Measurements from ENCODE around the gene AHSG. TPM values are rescaled to one million over a fixed set of nuclear protein-coding genes. Genes with fewer than 3 reads are reported as not detected.

Gene AHSG
- total RNA-seq, 1 experiment from 2014 or later = not detected

- DNase-seq (ENCODE audit: low read depth) = peak; percentile 79
Measured at GRCh38 chr3:186640473-186640818, 27.6 kb downstream of the AHSG start.

GRCh38 chr3:186640929-186641328 lies 28.1 kb downstream of the AHSG start:
- no peak for DNase-seq (ENCODE audit: low read depth)

GRCh38 chr3:186642014-186642413 lies 29.2 kb downstream of the AHSG start:
- no peak for DNase-seq (ENCODE audit: low read depth)

- peak; percentile 22 for DNase-seq (ENCODE audit: low read depth)
Measured at GRCh38 chr3:186643493-186643892, 30.6 kb downstream of the AHSG start.

- DNase-seq (ENCODE audit: low read depth) = no peak
Measured at GRCh38 chr3:186644683-186645082, 31.8 kb downstream of the AHSG start.

- DNase-seq (ENCODE audit: low read depth) = no peak
Measured at GRCh38 chr3:186646106-186646505, 33.2 kb downstream of the AHSG start.

- no peak for DNase-seq (ENCODE audit: low read depth)
Measured at GRCh38 chr3:186646841-186647240, 34.0 kb downstream of the AHSG start.

GRCh38 chr3:186648851-186649250 lies 36.0 kb downstream of the AHSG start:
- no peak for DNase-seq (ENCODE audit: low read depth)

- DNase-seq (ENCODE audit: low read depth) = no peak
Measured at GRCh38 chr3:186651678-186652215, 38.9 kb downstream of the AHSG start.

GRCh38 chr3:186653080-186653707 lies 40.3 kb downstream of the AHSG start:
- DNase-seq (ENCODE audit: low read depth) = no peak

GRCh38 chr3:186653984-186654383 lies 41.1 kb downstream of the AHSG start:
- DNase-seq (ENCODE audit: low read depth) = peak; percentile 29

GRCh38 chr3:186663361-186664118 lies 50.7 kb downstream of the AHSG start:
- DNase-seq (ENCODE audit: low read depth) = no peak

- no peak for DNase-seq (ENCODE audit: low read depth)
Measured at GRCh38 chr3:186664119-186664495, 51.2 kb downstream of the AHSG start.

- DNase-seq (ENCODE audit: low read depth) = no peak
Measured at GRCh38 chr3:186664506-186664905, 51.6 kb downstream of the AHSG start.

- DNase-seq (ENCODE audit: low read depth) = no peak
Measured at GRCh38 chr3:186665625-186666188, 52.8 kb downstream of the AHSG start, which contains the start of gene HRG. TSS of gene HRG (plus strand) at chr3:186666014. CDS start at chr3:186666032, 18 bp downstream.

GRCh38 chr3:186668426-186668825 lies 55.6 kb downstream of the AHSG start:
- no peak for DNase-seq (ENCODE audit: low read depth)

GRCh38 chr3:186669378-186670084 lies 56.7 kb downstream of the AHSG start:
- DNase-seq (ENCODE audit: low read depth) = no peak

GRCh38 chr3:186670155-186670554 lies 57.3 kb downstream of the AHSG start:
- no peak for DNase-seq (ENCODE audit: low read depth)

Data from Daoy (cell line).